ENCODE data around the gene POC5. TPM values are rescaled to one million over a fixed set of nuclear protein-coding genes. Genes with fewer than 3 reads are reported as not detected.

Gene POC5
- total RNA-seq, 4 donors from 2014 or later, result 11.4 to 39.9 (median 15.0) TPM

DNA sequence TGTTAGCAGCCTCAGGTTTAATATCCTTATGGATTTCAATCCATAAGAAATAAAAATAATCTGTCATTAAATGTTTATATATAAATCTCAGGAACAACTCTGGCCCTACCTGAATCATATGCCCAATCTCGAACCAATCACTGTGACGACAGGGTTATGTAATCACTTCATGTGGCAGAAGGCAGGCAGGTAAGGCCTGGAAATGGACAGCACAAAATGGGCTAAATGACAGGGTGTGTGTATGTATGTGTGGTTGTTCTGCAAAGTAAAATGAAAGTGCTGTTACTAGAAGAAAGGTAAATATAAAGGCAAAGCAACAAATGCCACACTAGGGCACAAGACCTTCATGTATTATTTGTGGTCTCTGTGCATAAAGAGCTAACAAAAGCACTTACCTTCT lies 86.4 kb downstream of the POC5 start:
- no peak overlapping the region for H3K27ac ChIP-seq
- H3K4me3 ChIP-seq, result no peak overlapping the region
- TF ChIP-seq CTCF (IDR thresholded peaks at IDR 0.05) (no peak), EP300 (IDR thresholded peaks at IDR 0.05) (no peak), POLR2A (IDR thresholded peaks at IDR 0.05) (no peak)
- H3K4me1 ChIP-seq, result no peaks in the 10 kb centered on the region
- 94% methylated on average over 2 of the region's 2 CpGs for WGBS, 2 donors
- no peak for DNase-seq (ENCODE audit: low spot score in 2 of 2)
- no peaks in the 10 kb centered on the region for H3K36me3 ChIP-seq
- no peaks in the 10 kb centered on the region for H3K9me3 ChIP-seq
- no peaks in the 10 kb centered on the region for H3K27me3 ChIP-seq

- no peak overlapping the region for H3K27ac ChIP-seq
- DNase-seq (ENCODE audit: low spot score in 2 of 2), result no peak
- no peaks in the 10 kb centered on the region for H3K9me3 ChIP-seq
- no peaks in the 10 kb centered on the region for H3K27me3 ChIP-seq
- TF ChIP-seq EP300 (IDR thresholded peaks at IDR 0.05), result no peak
- TF ChIP-seq POLR2A (IDR thresholded peaks at IDR 0.05), result no peak
- no peak for TF ChIP-seq CTCF (IDR thresholded peaks at IDR 0.05)
- no peak overlapping the region for H3K4me3 ChIP-seq
- H3K4me1 ChIP-seq, result no peaks in the 10 kb centered on the region
- 58 to 74% methylated on average over 1 of the region's 1 CpG for WGBS, 2 donors
- H3K36me3 ChIP-seq, result no peaks in the 10 kb centered on the region
Measured at GRCh38 chr5:75627801-75628200, 89.4 kb downstream of the POC5 start.

DNA sequence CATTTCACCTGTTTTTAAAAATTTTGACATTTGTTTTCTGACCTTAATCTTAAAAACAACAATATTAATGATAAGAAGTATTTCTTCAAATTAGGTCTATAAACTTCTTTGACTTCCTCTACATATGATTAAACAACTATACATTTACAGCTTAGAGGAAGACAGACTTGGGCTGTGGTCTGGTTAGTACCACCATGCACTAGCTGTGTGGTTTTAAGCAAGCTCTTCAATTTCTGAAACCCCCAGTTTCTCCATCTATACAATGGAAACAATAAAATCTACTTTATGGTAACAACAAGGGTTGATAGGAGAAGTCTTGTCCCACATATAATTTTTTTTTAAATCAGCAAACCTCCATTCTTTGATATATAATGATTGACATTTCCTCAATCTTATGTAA lies 90.3 kb downstream of the POC5 start:
- Histone ChIP-seq H3K27me3 (no peaks in the 10 kb centered on the region), H3K4me3 (no peak overlapping the region), H3K9me3 (no peaks in the 10 kb centered on the region), H3K36me3 (no peaks in the 10 kb centered on the region), H3K27ac (no peak overlapping the region), H3K4me1 (no peaks in the 10 kb centered on the region)
- TF ChIP-seq EP300 (IDR thresholded peaks at IDR 0.05) (no peak), POLR2A (IDR thresholded peaks at IDR 0.05) (no peak), CTCF (IDR thresholded peaks at IDR 0.05) (no peak)
- no peak for DNase-seq (ENCODE audit: low spot score in 2 of 2)

Small RNAs within 50 kb of the gene (small RNA-seq; reads per million reads assigned to genes)
- not detected for gene RNU6-680P

Other genes with a start within 250 kb of the POC5 start
- 10 to 100 TPM; 36.1 to 42.3 (median 39.0) TPM for gene CERT1, start 205.8 kb downstream of the POC5 start, total RNA-seq
- gene POLK, start 205.5 kb downstream of the POC5 start, total RNA-seq, result 10 to 100 TPM; 48.6 to 58.8 (median 56.2) TPM
- gene ANKDD1B, start 106.0 kb downstream of the POC5 start, total RNA-seq, result 1 to 10 TPM in 3 of 4 donors, under 1 TPM in 1; 0.63 to 3.9 (median 1.3) TPM